Measurements from ENCODE around the gene SPTB.

Gene SPTB

DNA sequence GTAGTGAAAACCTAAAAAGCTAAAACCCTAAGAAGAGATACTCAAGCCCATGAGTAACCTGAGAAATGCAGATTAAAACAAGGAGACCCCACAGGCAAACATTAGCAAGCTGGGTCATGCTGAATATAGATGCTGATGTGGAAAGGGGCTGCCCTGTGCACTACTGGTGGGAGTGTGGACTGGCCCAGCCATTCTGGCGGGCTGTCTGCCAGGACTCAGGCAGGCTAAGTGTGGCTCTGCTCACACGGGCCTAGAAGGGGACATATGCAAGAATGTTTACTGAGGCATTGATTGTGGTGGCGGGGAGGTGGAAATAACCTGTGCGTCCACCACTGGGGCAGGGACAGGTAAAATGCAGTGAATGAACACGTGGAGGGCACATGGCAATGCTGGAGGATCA is 48.3 kb downstream of the SPTB start:
- no peak overlapping the region for H3K4me3 ChIP-seq (ENCODE audit: low read depth in 1 of 2, low read length in 1 of 2)
- H3K27ac ChIP-seq = no peak overlapping the region
- H3K27me3 ChIP-seq = peaks cover 8% of the 10 kb centered on the region
- H3K36me3 ChIP-seq = no peaks in the 10 kb centered on the region
- H3K4me1 ChIP-seq (ENCODE audit: control insufficient read depth in 1 of 2, insufficient read depth in 1 of 2, low read depth in 1 of 2, low read length in 1 of 2) = peaks cover 14 to 16% of the 10 kb centered on the region in 2 experiments
- H3K9me3 ChIP-seq = no peaks in the 10 kb centered on the region
- TF ChIP-seq, protein P1, sequence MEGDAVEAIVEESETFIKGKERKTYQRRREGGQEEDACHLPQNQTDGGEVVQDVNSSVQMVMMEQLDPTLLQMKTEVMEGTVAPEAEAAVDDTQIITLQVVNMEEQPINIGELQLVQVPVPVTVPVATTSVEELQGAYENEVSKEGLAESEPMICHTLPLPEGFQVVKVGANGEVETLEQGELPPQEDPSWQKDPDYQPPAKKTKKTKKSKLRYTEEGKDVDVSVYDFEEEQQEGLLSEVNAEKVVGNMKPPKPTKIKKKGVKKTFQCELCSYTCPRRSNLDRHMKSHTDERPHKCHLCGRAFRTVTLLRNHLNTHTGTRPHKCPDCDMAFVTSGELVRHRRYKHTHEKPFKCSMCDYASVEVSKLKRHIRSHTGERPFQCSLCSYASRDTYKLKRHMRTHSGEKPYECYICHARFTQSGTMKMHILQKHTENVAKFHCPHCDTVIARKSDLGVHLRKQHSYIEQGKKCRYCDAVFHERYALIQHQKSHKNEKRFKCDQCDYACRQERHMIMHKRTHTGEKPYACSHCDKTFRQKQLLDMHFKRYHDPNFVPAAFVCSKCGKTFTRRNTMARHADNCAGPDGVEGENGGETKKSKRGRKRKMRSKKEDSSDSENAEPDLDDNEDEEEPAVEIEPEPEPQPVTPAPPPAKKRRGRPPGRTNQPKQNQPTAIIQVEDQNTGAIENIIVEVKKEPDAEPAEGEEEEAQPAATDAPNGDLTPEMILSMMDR (IDR thresholded peaks at IDR 0.05) = no peak

DNA sequence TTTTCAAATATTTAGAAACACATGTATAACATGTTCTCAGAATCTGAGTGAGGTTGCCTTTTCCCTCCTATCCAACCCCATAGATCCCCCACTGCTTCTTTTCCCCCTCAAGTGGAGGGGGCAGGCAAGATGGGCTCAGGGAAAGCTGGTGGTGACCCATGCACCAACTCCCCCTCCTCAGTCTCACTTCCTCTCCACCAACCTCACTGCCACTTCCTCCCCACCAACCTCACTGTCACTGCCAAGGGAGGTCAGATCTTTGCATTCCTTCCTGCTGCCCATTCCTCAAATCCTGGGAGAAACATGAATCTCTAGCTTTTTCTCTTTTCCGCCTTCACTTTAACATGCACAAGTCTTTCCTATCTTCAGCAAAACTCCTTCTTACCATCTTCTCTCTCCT is 48.7 kb downstream of the SPTB start:
- H3K27ac ChIP-seq = no peak overlapping the region
- no peaks in the 10 kb centered on the region for H3K9me3 ChIP-seq
- peaks cover 19 to 21% of the 10 kb centered on the region in 2 experiments for H3K4me1 ChIP-seq (ENCODE audit: control insufficient read depth in 1 of 2, insufficient read depth in 1 of 2, low read depth in 1 of 2, low read length in 1 of 2)
- H3K27me3 ChIP-seq = peaks cover 4% of the 10 kb centered on the region
- TF ChIP-seq, protein P1 (IDR thresholded peaks at IDR 0.05) = no peak
- no peak overlapping the region for H3K4me3 ChIP-seq (ENCODE audit: low read depth in 1 of 2, low read length in 1 of 2)
- no peaks in the 10 kb centered on the region for H3K36me3 ChIP-seq

DNA sequence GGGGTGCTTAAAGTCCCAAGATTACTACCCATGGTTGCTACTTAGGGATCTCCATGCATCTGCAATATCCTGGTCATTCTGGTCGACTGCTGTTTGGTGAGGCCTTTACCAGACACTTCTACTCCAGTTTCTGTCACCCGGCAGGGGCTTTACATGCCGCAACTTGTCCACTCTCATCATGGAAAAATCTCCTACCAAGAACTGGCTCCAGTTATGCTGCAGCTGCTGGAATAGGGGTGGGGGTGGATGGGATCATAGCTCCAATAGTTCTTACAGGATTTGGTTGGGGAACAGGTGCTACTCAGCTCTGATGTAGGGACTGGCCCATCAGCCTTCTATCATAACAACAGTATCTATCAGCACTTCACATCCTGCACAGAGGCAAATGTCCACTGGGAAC is 51.6 kb downstream of the SPTB start:
- H3K27me3 ChIP-seq = peaks cover 13% of the 10 kb centered on the region
- H3K9me3 ChIP-seq = no peaks in the 10 kb centered on the region
- no peaks in the 10 kb centered on the region for H3K36me3 ChIP-seq
- peaks cover 27% of the 10 kb centered on the region in 2 experiments for H3K4me1 ChIP-seq (ENCODE audit: control insufficient read depth in 1 of 2, insufficient read depth in 1 of 2, low read depth in 1 of 2, low read length in 1 of 2)
- H3K4me3 ChIP-seq (ENCODE audit: low read depth in 1 of 2, low read length in 1 of 2) = no peak overlapping the region
- TF ChIP-seq, protein P1 (IDR thresholded peaks at IDR 0.05) = no peak
- no peak overlapping the region for H3K27ac ChIP-seq

DNA sequence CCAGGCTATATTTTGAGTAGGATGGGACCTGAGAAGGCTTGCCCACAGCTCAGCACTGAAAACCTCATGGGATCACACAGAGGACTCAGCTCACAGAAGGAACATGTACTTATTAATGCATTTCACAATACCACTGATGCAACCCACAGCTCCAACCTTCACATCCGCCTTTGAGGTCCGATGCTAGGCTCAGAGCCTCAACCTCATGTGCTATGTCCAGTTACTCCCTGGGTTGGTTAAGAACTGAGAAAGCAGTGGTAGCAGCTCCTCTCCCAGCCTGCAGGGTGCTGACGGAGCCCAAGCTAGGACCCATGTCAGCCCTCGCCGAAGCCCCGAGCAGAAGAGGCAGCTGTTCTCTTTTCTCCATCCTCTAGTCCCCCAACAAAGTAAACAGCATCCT is 52.9 kb downstream of the SPTB start:
- Histone ChIP-seq H3K27ac (peak overlapping the region; percentile 35), H3K9me3 (no peaks in the 10 kb centered on the region), H3K36me3 (no peaks in the 10 kb centered on the region), H3K27me3 (peaks cover 14% of the 10 kb centered on the region), H3K4me3 (ENCODE audit: low read depth in 1 of 2, low read length in 1 of 2) (no peak overlapping the region), H3K4me1 (ENCODE audit: control insufficient read depth in 1 of 2, insufficient read depth in 1 of 2, low read depth in 1 of 2, low read length in 1 of 2) (peaks cover 28 to 29% of the 10 kb centered on the region in 2 experiments)
- TF ChIP-seq, protein P1 (IDR thresholded peaks at IDR 0.05) = no peak

DNA sequence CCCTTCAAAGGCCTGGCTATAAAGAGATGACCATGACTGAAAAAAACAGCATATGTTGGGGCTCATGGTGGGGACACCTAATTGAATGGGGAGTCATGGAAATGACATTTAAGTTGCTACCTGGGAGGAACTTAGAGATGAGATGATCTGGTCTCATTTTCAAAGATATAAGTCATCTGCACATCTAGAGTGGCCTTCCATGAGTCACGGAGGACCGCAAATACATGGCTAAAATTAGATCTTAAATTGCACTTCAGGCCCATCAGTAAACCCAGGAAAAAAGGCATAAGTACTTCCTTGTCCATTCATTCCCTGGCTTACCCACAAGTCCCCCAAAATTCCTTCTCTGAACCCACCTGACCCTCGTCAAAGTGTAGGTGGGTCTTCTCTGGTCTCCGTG is 53.4 kb downstream of the SPTB start:
- no peaks in the 10 kb centered on the region for H3K9me3 ChIP-seq
- H3K4me1 ChIP-seq (ENCODE audit: control insufficient read depth in 1 of 2, insufficient read depth in 1 of 2, low read depth in 1 of 2, low read length in 1 of 2) = peaks cover 28 to 29% of the 10 kb centered on the region in 2 experiments
- no peak overlapping the region for H3K4me3 ChIP-seq (ENCODE audit: low read depth in 1 of 2, low read length in 1 of 2)
- H3K36me3 ChIP-seq = no peaks in the 10 kb centered on the region
- H3K27me3 ChIP-seq = peaks cover 14% of the 10 kb centered on the region
- TF ChIP-seq, protein P1 (IDR thresholded peaks at IDR 0.05) = no peak
- H3K27ac ChIP-seq = peak overlapping the region; percentile 35

DNA sequence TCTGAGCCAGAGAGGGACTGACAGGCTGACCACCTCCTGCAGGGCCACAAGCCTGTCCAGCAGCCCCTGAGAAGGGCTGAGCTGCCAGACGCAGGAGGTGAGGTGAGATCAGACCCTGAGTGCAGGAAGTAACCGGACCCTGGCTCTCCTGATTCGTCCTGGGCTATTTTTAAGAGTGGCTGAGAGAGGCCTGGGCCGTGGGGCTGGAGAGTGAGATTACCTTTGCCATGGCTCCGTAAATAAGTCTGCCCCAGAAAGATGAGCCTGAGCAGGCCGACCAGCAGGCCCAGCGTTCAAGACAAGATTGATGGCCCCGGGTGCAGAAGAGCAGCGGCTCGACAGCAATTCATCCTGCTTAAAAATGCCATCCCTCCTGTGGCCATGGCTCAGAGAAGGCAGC is 54.2 kb downstream of the SPTB start:
- Histone ChIP-seq H3K4me1 (ENCODE audit: control insufficient read depth in 1 of 2, insufficient read depth in 1 of 2, low read depth in 1 of 2, low read length in 1 of 2) (peaks cover 28 to 29% of the 10 kb centered on the region in 2 experiments), H3K27me3 (peaks cover 19% of the 10 kb centered on the region)
- TF ChIP-seq, protein P1 (IDR thresholded peaks at IDR 0.05) = no peak

More for the DNA sequence above, 54.2 kb downstream of the SPTB start:
- no peaks in the 10 kb centered on the region for H3K9me3 ChIP-seq
- no peak overlapping the region for H3K27ac ChIP-seq
- no peaks in the 10 kb centered on the region for H3K36me3 ChIP-seq
- no peak overlapping the region for H3K4me3 ChIP-seq (ENCODE audit: low read depth in 1 of 2, low read length in 1 of 2)
